CD4-positive, alpha-beta T cell treated with Interleukin-12 subunit alpha and Interleukin-12 subunit beta, for 1 hour (primary cell): Measurements from ENCODE around the gene PIK3R1.

Experiments
- DNase-seq: peaks from one replicate; pipeline ENCODE4 v3.0.0-alpha.2; 2020

The PIK3R1 gene

GRCh38 chr5:68299575-68299974, 84.0 kb downstream of the PIK3R1 start:
- DNase-seq, result no peak

DNA sequence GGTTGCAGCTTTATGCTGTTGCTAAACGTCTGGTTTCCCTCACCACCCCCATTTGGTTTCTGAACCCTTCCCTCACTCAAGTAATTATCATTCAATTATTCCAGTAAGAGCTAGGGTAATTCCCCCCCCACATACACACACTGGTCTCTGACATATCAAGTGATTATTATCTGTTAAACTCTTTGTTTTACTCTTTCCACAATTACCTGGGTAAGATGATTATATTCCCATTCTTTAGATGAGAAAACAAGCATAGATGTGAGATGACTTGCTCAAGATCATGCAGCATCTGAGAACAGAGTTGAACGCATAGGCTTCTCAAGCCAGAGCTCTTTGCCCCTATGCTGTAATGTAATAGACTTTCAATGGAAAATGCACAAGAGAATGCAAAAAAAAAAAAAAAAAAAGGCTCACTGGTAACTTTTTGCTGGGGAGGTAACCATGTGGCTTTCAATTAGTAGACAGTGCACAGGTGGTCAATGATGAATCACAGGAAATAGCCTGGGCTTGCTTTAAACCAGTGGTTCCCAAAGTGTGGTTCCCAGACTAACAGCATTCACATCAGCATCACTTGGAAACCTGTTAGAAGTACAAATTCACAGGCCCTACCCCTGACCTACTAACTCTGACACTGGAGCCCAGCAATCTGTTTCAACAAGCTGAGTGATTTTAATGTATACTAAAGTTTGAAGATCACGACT, 87.6 kb downstream of the PIK3R1 start:
- no peak for DNase-seq

GRCh38 chr5:68303754-68304420, 88.3 kb downstream of the PIK3R1 start:
- no peak for DNase-seq

- DNase-seq, result no peak
Observed at GRCh38 chr5:68304421-68305052, 89.0 kb downstream of the PIK3R1 start.

- DNase-seq, result no peak
Observed at GRCh38 chr5:68305223-68305870, 89.8 kb downstream of the PIK3R1 start.

DNA sequence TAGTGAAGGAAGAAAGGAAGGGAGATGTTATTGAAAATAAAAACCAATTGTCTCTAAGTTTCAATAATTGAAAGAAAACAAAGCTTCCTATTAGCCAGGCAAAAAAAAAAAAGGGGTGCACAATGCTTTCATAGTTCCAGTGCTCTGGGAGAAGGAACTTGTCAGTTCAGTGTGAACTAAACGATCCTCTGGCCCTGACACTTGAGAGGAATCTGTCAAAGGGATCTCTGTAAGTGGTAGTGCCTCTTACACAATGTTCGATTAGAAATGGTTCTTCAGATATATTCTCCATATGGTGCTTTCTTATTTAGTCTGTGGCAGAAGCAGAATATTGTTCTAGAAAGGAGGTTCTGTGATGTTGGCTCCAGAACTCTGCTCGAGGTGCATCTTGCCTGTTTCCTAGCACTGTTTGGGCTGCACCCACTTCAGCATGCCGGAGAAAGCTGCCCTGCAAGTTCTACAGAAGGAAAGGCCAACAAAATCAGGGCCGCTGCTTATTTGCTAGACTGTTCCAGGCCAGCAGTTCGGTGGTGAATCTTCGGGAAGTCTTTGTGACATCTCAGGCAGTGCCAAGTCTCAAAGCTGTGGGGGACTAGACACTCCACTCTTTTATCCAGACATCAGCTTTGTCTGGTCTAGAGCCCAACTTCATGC, 90.9 kb downstream of the PIK3R1 start:
- DNase-seq, result no peak

- no peak for DNase-seq
Observed at GRCh38 chr5:68313336-68313735, 97.8 kb downstream of the PIK3R1 start.

DNA sequence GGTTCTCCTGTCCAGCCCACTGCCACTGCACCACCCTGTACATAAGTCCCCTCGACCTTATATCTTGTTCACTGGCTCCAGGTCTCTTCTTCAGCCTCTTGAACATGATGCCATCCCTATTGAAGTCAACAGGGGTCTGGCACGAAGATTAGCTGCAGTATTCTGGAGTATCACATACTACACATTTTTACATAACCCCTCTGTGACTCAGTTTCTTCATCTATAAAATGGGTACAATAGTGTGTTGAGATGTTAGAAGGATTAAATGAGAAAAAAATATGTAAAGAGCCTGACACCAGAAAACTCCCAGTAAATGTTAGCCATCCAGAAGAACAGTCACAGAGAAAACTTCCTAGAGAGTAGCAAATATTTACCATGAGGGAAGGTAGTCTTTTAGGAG, 98.9 kb downstream of the PIK3R1 start:
- no peak for DNase-seq

- peak; percentile 45 for DNase-seq
Observed at GRCh38 chr5:68315679-68316271, 100.2 kb downstream of the PIK3R1 start.

- DNase-seq, result no peak
Observed at GRCh38 chr5:68316469-68316868, 100.9 kb downstream of the PIK3R1 start.

DNA sequence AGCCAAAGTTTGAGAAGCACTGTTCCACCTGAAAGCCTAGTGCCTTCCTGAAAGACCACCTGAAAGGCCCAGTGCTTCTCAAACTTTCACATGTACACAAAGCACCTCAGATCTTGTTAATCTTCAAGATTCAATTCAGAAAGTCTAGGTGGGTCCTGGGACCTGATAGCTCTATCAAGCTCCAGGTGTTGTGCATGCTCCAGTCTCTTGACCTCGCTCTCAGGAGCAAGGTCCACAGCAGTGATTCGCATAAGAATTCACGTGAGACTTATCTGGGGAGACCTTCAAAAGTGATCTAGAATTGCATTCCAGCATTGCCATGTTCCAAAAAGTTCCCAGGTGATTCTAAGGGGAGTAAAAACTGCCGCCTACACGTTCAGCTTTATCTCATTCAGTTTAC, 102.1 kb downstream of the PIK3R1 start:
- no peak for DNase-seq

DNA sequence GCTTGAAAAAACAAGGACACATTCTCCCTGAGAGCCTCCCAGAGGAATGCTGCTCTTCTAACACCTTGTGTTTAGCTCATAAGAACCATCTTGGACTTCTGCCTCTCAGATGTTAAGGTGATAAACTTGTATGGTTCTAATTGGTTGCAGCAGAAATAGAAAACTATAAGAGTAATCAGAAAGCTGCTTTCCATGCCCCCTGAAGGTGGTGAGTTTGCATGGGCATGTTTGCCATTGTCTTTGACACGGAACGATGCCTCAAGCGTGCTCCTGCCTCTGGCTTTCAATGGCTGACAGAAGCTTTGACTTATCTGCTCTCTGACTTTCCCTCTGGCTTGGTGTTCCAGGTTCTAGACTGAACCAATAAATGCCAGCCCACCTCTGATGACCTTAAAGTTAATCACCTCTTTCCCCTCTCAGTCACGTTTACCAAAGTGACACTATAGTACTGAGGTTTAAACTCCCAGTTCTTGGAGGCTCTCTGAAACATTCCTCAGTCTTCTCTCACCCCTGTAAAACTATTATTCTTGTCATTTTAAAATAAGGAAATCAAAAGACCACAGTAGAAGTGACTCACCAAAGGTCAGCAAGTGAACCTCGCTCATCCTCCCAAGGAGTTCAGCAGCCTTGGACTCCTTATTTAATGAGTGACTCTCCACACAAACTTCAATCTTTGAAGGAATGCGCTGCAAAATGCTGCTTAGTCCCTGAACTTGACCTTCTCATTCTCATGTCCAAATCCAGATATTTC, 103.6 kb downstream of the PIK3R1 start:
- DNase-seq, result no peak

DNA sequence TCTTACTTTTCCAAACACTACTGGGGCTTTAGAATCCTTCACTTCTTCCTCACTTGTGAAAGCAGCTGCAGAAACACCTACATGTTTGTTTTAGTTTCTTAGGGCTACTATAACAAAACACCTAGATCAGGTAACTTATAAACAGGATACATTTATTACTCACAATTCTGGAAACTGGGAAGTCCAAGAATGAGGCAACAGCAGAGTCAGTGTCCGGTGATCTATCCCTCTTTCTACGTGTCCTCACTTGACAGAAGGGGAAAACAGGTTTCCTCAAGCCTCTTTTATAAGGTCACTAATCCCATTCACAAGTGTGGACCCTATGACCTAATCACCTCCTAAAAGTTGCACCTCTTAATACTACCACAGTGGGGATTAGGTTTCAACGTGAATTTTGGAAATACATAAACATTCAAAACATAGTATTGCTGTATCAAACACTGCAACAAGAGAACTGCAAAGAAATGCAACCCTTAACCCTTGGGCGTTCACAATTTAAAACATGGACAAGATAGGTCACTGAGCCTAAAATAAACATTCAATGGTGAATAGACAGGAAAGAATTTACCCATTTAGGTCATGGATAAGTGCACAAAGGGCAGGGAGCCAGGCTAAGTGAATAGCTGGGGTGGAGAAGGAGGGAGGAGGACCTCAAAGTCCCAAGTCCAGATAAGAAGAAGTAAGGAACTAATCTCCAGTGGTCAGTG, 104.3 kb downstream of the PIK3R1 start:
- DNase-seq, result no peak

DNA sequence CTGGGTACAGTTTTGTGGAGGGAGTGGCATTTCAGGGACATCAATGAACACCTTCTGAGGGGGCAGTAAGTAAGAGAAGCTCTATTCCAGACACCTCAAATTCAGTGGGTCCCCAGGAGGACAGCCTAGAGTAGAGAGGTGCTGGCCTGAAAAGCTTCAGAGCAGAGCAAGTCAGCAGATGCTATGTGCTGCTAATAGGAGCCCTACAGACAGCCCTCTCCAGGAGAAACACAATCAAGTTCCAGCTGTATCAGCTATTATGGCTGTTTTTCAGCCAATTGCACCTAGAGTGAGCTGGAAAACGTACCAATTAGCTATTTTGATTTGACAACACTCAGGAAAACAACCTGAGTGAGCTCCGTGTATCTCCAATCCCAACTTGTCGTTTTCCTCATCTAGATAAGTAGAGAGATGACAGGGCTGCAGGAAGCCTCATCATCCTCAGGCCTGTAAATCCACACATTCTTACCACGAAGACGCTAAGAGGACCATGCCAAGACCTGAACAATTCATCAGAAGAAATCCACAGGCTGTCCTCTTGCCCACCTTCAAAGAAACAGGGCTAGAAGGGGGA, 104.9 kb downstream of the PIK3R1 start:
- DNase-seq, result no peak

GRCh38 chr5:68325065-68325580, 109.6 kb downstream of the PIK3R1 start:
- DNase-seq, result no peak

DNA sequence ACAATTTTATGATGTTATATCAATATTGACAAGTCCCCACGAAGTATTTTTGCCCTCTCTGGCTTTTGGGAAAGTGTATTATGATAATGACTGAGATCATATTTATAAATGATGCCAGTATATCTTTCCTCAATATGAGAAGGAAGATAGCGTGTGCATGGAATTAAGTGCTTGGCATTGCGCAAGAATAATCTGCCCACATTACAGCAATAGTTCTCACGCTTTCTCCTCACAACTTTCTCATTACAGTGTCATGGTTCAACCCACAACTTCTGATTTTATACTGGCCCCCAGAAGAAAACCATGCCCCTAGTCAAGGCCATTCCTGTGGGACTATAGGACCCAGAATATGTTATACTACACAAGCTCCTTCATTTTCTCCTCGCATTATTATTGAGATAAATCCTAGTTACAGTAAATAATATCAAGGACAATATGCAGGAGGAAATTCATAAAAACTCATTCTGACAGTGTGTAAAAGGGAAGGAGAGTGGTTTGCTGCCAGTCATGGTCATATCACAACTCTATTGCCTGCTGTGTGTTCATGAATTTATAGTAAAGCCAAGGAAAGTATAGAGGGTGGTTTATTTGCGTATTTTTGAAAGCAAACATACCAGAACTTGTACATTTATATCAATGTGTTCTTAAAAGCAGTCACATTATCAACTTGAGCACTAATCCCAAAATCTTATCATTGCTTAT, 114.1 kb downstream of the PIK3R1 start:
- no peak for DNase-seq

- DNase-seq, result no peak
Observed at GRCh38 chr5:68330574-68330973, 115.0 kb downstream of the PIK3R1 start.

GRCh38 chr5:68331192-68332079, 115.9 kb downstream of the PIK3R1 start:
- DNase-seq, result no peak

DNA sequence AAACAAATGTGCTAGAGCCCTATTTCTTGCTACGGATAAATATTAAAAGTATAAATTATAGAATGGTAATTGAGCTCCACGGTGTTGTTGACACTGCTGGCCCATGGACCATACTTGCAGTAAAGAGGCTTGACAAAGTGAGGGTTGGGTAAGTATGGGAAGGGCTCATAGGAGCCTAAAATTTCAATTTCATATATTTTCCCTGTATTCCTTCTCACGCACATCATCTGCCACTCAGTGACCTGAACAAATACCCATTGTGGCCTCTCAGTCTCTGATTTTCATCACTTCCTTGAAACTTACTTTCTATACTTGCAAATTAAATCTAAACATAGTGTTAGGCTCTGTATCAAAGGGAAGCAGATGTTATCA, 116.5 kb downstream of the PIK3R1 start:
- DNase-seq, result no peak
